Measurements from ENCODE around the gene UBE2Q1. TPM values are rescaled to one million over a fixed set of nuclear protein-coding genes. Genes with fewer than 3 reads are reported as not detected.

UBE2Q1 gene
- total and polyA plus RNA-seq, 2 experiments from 2014 or later: 15.5 to 33.0 TPM

- TF ChIP-seq, protein P1, sequence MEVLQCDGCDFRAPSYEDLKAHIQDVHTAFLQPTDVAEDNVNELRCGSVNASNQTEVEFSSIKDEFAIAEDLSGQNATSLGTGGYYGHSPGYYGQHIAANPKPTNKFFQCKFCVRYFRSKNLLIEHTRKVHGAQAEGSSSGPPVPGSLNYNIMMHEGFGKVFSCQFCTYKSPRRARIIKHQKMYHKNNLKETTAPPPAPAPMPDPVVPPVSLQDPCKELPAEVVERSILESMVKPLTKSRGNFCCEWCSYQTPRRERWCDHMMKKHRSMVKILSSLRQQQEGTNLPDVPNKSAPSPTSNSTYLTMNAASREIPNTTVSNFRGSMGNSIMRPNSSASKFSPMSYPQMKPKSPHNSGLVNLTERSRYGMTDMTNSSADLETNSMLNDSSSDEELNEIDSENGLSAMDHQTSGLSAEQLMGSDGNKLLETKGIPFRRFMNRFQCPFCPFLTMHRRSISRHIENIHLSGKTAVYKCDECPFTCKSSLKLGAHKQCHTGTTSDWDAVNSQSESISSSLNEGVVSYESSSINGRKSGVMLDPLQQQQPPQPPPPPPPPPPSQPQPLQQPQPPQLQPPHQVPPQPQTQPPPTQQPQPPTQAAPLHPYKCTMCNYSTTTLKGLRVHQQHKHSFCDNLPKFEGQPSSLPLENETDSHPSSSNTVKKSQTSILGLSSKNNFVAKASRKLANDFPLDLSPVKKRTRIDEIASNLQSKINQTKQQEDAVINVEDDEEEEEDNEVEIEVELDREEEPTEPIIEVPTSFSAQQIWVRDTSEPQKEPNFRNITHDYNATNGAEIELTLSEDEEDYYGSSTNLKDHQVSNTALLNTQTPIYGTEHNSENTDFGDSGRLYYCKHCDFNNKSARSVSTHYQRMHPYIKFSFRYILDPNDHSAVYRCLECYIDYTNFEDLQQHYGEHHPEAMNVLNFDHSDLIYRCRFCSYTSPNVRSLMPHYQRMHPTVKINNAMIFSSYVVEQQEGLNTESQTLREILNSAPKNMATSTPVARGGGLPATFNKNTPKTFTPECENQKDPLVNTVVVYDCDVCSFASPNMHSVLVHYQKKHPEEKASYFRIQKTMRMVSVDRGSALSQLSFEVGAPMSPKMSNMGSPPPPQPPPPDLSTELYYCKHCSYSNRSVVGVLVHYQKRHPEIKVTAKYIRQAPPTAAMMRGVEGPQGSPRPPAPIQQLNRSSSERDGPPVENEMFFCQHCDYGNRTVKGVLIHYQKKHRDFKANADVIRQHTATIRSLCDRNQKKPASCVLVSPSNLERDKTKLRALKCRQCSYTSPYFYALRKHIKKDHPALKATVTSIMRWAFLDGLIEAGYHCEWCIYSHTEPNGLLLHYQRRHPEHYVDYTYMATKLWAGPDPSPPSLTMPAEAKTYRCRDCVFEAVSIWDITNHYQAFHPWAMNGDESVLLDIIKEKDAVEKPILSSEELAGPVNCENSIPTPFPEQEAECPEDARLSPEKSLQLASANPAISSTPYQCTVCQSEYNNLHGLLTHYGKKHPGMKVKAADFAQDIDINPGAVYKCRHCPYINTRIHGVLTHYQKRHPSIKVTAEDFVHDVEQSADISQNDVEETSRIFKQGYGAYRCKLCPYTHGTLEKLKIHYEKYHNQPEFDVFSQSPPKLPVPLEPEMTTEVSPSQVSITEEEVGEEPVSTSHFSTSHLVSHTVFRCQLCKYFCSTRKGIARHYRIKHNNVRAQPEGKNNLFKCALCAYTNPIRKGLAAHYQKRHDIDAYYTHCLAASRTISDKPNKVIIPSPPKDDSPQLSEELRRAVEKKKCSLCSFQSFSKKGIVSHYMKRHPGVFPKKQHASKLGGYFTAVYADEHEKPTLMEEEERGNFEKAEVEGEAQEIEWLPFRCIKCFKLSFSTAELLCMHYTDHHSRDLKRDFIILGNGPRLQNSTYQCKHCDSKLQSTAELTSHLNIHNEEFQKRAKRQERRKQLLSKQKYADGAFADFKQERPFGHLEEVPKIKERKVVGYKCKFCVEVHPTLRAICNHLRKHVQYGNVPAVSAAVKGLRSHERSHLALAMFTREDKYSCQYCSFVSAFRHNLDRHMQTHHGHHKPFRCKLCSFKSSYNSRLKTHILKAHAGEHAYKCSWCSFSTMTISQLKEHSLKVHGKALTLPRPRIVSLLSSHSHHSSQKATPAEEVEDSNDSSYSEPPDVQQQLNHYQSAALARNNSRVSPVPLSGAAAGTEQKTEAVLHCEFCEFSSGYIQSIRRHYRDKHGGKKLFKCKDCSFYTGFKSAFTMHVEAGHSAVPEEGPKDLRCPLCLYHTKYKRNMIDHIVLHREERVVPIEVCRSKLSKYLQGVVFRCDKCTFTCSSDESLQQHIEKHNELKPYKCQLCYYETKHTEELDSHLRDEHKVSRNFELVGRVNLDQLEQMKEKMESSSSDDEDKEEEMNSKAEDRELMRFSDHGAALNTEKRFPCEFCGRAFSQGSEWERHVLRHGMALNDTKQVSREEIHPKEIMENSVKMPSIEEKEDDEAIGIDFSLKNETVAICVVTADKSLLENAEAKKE (CRISPR knock-in tag; IDR thresholded peaks at IDR 0.05): no peak
- TF ChIP-seq ZNF114 (CRISPR knock-in tag; IDR thresholded peaks at IDR 0.05): no peak
- no peak for TF ChIP-seq STAT1 (IDR thresholded peaks at IDR 0.05; ENCODE audit: unreplicated experiment)
- no peak for TF ChIP-seq EZH2 (IDR thresholded peaks at IDR 0.05; ENCODE audit: low read depth, unreplicated experiment)
- TF ChIP-seq, protein P2, sequence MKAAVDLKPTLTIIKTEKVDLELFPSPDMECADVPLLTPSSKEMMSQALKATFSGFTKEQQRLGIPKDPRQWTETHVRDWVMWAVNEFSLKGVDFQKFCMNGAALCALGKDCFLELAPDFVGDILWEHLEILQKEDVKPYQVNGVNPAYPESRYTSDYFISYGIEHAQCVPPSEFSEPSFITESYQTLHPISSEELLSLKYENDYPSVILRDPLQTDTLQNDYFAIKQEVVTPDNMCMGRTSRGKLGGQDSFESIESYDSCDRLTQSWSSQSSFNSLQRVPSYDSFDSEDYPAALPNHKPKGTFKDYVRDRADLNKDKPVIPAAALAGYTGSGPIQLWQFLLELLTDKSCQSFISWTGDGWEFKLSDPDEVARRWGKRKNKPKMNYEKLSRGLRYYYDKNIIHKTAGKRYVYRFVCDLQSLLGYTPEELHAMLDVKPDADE (IDR thresholded peaks at IDR 0.05): no peak
- TF ChIP-seq CTCF (conservative IDR thresholded peaks at IDR 0.05; ENCODE audit: low read depth in 2 of 2): no peak
- no peak for TF ChIP-seq CREB1 (CRISPR knock-in tag; IDR thresholded peaks at IDR 0.05; ENCODE audit: low read depth)
- TF ChIP-seq POLR2AphosphoS5 (IDR thresholded peaks at IDR 0.05; ENCODE audit: low read depth): no peak
These were observed 20.9 kb upstream of the UBE2Q1 start (continued) for GRCh38 chr1:154579374-154579773.

Data from GM23338 (cell line).